Measurements from ENCODE around the gene DND1. TPM values are rescaled to one million over a fixed set of nuclear protein-coding genes. Genes with fewer than 3 reads are reported as not detected.
"Not testable (repeated sequence)": the region's sequence is repeated elsewhere in the genome, so short reads cannot be mapped to it uniquely, and the experiment has no call there.

The DND1 gene
- total RNA-seq, 1 donor from 2014 or later, result 2.5 TPM

GRCh38 chr5:140672455-140673186 is 755 bp downstream of the DND1 start:
- DNase-seq (ENCODE audit: low spot score), result no peak

- no peak for DNase-seq (ENCODE audit: low spot score)
Measured at GRCh38 chr5:140671472-140672125, 1.8 kb downstream of the DND1 start.

- DNase-seq (ENCODE audit: low spot score), result not testable (repeated sequence)
Measured at GRCh38 chr5:140671035-140671434, 2.3 kb downstream of the DND1 start.

GRCh38 chr5:140664359-140665119 is 8.8 kb downstream of the DND1 start, which contains the start of gene WDR55:
TSS of gene WDR55 (plus strand) at chr5:140664904. CDS start at chr5:140664913, 9 bp downstream.
- DNase-seq (ENCODE audit: low spot score), result peak; percentile 95

GRCh38 chr5:140664030-140664358 is 9.4 kb downstream of the DND1 start:
- no peak for DNase-seq (ENCODE audit: low spot score)

- DNase-seq (ENCODE audit: low spot score), result not testable (repeated sequence)
Measured at GRCh38 chr5:140660371-140660770, 13.0 kb downstream of the DND1 start.

GRCh38 chr5:140658870-140659269 is 14.5 kb downstream of the DND1 start:
- DNase-seq (ENCODE audit: low spot score), result no peak

GRCh38 chr5:140647042-140647419 is 26.3 kb downstream of the DND1 start:
- no peak for DNase-seq (ENCODE audit: low spot score)

GRCh38 chr5:140642718-140643117 is 30.7 kb downstream of the DND1 start:
- DNase-seq (ENCODE audit: low spot score), result no peak

- DNase-seq (ENCODE audit: low spot score), result no peak
Measured at GRCh38 chr5:140641716-140642115, 31.7 kb downstream of the DND1 start.

- DNase-seq (ENCODE audit: low spot score), result peak; percentile 98
Measured at GRCh38 chr5:140639148-140639981, 34.0 kb downstream of the DND1 start, which contains the start of gene TMCO6. TSS of gene TMCO6 (plus strand) at chr5:140639451. CDS start at chr5:140639528, 77 bp downstream.

GRCh38 chr5:140638898-140639147 is 34.6 kb downstream of the DND1 start:
- DNase-seq (ENCODE audit: low spot score), result not testable (repeated sequence)

GRCh38 chr5:140637371-140638100 is 35.8 kb downstream of the DND1 start:
- no peak for DNase-seq (ENCODE audit: low spot score)

GRCh38 chr5:140635291-140636257 is 37.8 kb downstream of the DND1 start:
- no peak for DNase-seq (ENCODE audit: low spot score)

GRCh38 chr5:140634103-140634502 is 39.3 kb downstream of the DND1 start:
- no peak for DNase-seq (ENCODE audit: low spot score)

GRCh38 chr5:140633501-140633900 is 39.9 kb downstream of the DND1 start:
- no peak for DNase-seq (ENCODE audit: low spot score)

- peak; percentile 57 for DNase-seq (ENCODE audit: low spot score)
Measured at GRCh38 chr5:140633021-140633471, 40.3 kb downstream of the DND1 start, which contains the start of gene CD14. TSS of gene CD14 (minus strand) at chr5:140633175. CDS start at chr5:140633071, 104 bp downstream.

GRCh38 chr5:140632366-140633020 is 40.9 kb downstream of the DND1 start:
- DNase-seq (ENCODE audit: low spot score), result peak; percentile 39

- DNase-seq (ENCODE audit: low spot score), result peak; percentile 27
Measured at GRCh38 chr5:140631831-140632365, 41.5 kb downstream of the DND1 start.
